Measurements from ENCODE around the gene VWC2. TPM values are rescaled to one million over a fixed set of nuclear protein-coding genes. Genes with fewer than 3 reads are reported as not detected.
A peak's percentile ranks its signal among the peaks of the same experiment; 100 is the strongest.

Gene VWC2
- total and polyA plus RNA-seq, 8 donors: under 0.01 to 0.04 (median 0.03) TPM; not detected in 4

- peak overlapping the region in 2 of 4 donors; percentile 43 to 57 for H3K4me3 ChIP-seq
- no peak for TF ChIP-seq CTCF (IDR thresholded peaks at IDR 0.05)
Measured at GRCh38 chr7:49774459-49775064, 1.1 kb downstream of the VWC2 start.

GRCh38 chr7:49775065-49775948 is 1.9 kb downstream of the VWC2 start:
- H3K4me3 ChIP-seq: peak overlapping the region in 3 of 4 donors; percentile 15 to 57 (median 43)
- 1 to 5% methylated on average over 85 to 106 of the region's 106 CpGs for WGBS, 2 donors
- ATAC-seq: peak in 3 of 4 donors; percentile 22 to 65 (median 54)
- peaks cover 0 to 12% (median 10%) of the 10 kb centered on the region in 3 donors for H3K4me1 ChIP-seq
- no peaks in the 10 kb centered on the region for H3K36me3 ChIP-seq
- H3K9me3 ChIP-seq: no peaks in the 10 kb centered on the region
- FAIRE-seq: no peak
- intact Hi-C loops (cut with DNase I): no loop called here
- peak in 2 of 6 donors; percentile 66 to 72 for DNase-seq
- TF ChIP-seq CTCF (IDR thresholded peaks at IDR 0.05): no peak
- H3K27me3 ChIP-seq: peaks cover 0 to 12% (median 0%) of the 10 kb centered on the region in 4 donors
- H3K27ac ChIP-seq: no peak overlapping the region

More at GRCh38 chr7:49774459-49775064, 1.1 kb downstream of the VWC2 start:
- H3K36me3 ChIP-seq: no peaks in the 10 kb centered on the region
- WGBS, 2 donors: 1% methylated on average over 36 of the region's 36 CpGs
- H3K9me3 ChIP-seq: no peaks in the 10 kb centered on the region
- peaks cover 0 to 12% (median 10%) of the 10 kb centered on the region in 3 donors for H3K4me1 ChIP-seq
- H3K27ac ChIP-seq: no peak overlapping the region
- FAIRE-seq (no peak), ATAC-seq (peak in 3 of 4 donors; percentile 21 to 51 (median 29)), DNase-seq (peak in 1 of 6 donors; percentile 64)
- peaks cover 0 to 12% (median 0%) of the 10 kb centered on the region in 4 donors for H3K27me3 ChIP-seq
- intact Hi-C loops (cut with DNase I): no loop called here

GRCh38 chr7:49775949-49776443 is 2.6 kb downstream of the VWC2 start:
- TF ChIP-seq CTCF (IDR thresholded peaks at IDR 0.05): no peak
- no peak for ATAC-seq
- Histone ChIP-seq H3K9me3 (no peaks in the 10 kb centered on the region), H3K27ac (no peak overlapping the region), H3K4me3 (peak overlapping the region in 2 of 4 donors; percentile 15 to 57), H3K36me3 (no peaks in the 10 kb centered on the region), H3K4me1 (peaks cover 0 to 12% (median 10%) of the 10 kb centered on the region in 3 donors), H3K27me3 (peaks cover 0 to 12% (median 0%) of the 10 kb centered on the region in 4 donors)
- intact Hi-C loops (cut with DNase I): no loop called here
- DNase-seq: no peak
- FAIRE-seq: no peak
- WGBS, 2 donors: 31 to 47% methylated on average over 24 to 25 of the region's 25 CpGs

- FAIRE-seq: no peak
- intact Hi-C loops (cut with DNase I): no loop called here
- DNase-seq: no peak
Measured at GRCh38 chr7:49776994-49777393, 3.6 kb downstream of the VWC2 start.

More at GRCh38 chr7:49776994-49777393, 3.6 kb downstream of the VWC2 start:
- no peak overlapping the region for H3K27ac ChIP-seq
- H3K9me3 ChIP-seq: no peaks in the 10 kb centered on the region
- H3K27me3 ChIP-seq: peaks cover 0 to 12% (median 0%) of the 10 kb centered on the region in 4 donors
- 19 to 29% methylated on average over 2 of the region's 2 CpGs for WGBS, 2 donors
- no peak for TF ChIP-seq CTCF (IDR thresholded peaks at IDR 0.05)
- no peaks in the 10 kb centered on the region for H3K36me3 ChIP-seq
- H3K4me1 ChIP-seq: peaks cover 0 to 12% (median 10%) of the 10 kb centered on the region in 3 donors
- ATAC-seq: peak in 1 of 4 donors; percentile 46
- no peak overlapping the region for H3K4me3 ChIP-seq
